B cell (primary cell): Measurements from ENCODE around the gene COLEC12. TPM values are rescaled to one million over a fixed set of nuclear protein-coding genes. Genes with fewer than 3 reads are reported as not detected.

Experiments used
- ATAC-seq: fragments of 200-7000 bp; cut with Tn5 transposase; one replicate; pipeline ENCODE4 v1.10.0; 2021; ENCODE audit warnings: low read depth, mild to moderate bottlenecking, moderate number of reproducible peaks, moderate library complexity
- CTCF ChIA-PET: fragments of 350-600 bp; sonication (Branson Sonifier 250); formaldehyde crosslinking; loops from one replicate; lab custom pipeline; 2021; ENCODE audit warnings: antibody characterized with exemption, inconsistent platforms; lab: Charles Lee
- POLR2A ChIA-PET: fragments of 350-600 bp; sonication (Branson Sonifier 250); formaldehyde crosslinking; loops from one replicate; lab custom pipeline; 2021; ENCODE audit warnings: antibody characterized with exemption; lab: Charles Lee
- DNase-seq: peaks from one replicate; pipeline ENCODE4 v3.0.0; 2013
- H2AFZ ChIP-seq: 2 replicates; pipeline ENCODE4 v1.6.1; 2012; ENCODE audit warnings: mild to moderate bottlenecking, low read depth, low read length; ENCODE audit not compliant: insufficient read depth, poor library complexity, severe bottlenecking
- H3K27ac ChIP-seq, 2 donors: 1 replicate in 1 of 2; 2 replicates in 1 of 2; pipeline ENCODE4 v1.5.1; 2012 to 2013; ENCODE audit warnings: low read length in 2 of 2, mild to moderate bottlenecking in 2 of 2, moderate library complexity in 1 of 2
- H3K27me3 ChIP-seq, 4 experiments: fragments of 200-600 bp in 1 of 4; sonication (generic) in 1 of 4; replicated peaks in 1 of 4; 1 replicate in 2 of 4; 2 replicates in 2 of 4; pipeline versions ENCODE4 v1.6.1 to v1.7.0; 2013 to 2016; ENCODE audit warnings: low read length in 3 of 4, mild to moderate bottlenecking in 2 of 4, mixed read lengths in 1 of 4, moderate library complexity in 1 of 4; ENCODE audit not compliant: insufficient read depth in 4 of 4, control insufficient read depth in 3 of 4; ENCODE audit errors: control extremely low read depth in 1 of 4
- H3K36me3 ChIP-seq, 2 experiments: replicated peaks in 1 of 2; 1 replicate in 1 of 2; 2 replicates in 1 of 2; pipeline versions ENCODE4 v1.6.1 to v1.7.1; 2013; ENCODE audit warnings: low read length in 1 of 2; ENCODE audit not compliant: insufficient read depth in 2 of 2, control insufficient read depth in 1 of 2; ENCODE audit errors: control extremely low read depth in 1 of 2, extremely low read depth in 1 of 2
- H3K4me1 ChIP-seq, 2 donors: fragments of 200-600 bp in 1 of 2; sonication (generic) in 1 of 2; 1 replicate in 1 of 2; 2 replicates in 1 of 2; pipeline versions ENCODE4 v1.5.1 to v1.6.1; 2013 to 2017; ENCODE audit warnings: low read length in 2 of 2; ENCODE audit not compliant: control insufficient read depth in 2 of 2, insufficient read depth in 2 of 2
- H3K4me2 ChIP-seq: replicated peaks from 2 replicates; pipeline ENCODE3; 2012; ENCODE audit warnings: mild to moderate bottlenecking, low read depth, low read length; ENCODE audit not compliant: poor library complexity, severe bottlenecking
- H3K4me3 ChIP-seq, 5 experiments: fragments of 200-600 bp in 1 of 5; sonication (generic) in 1 of 5; 1 replicate in 3 of 5; 2 replicates in 2 of 5; pipeline versions ENCODE4 v1.5.1 to v1.7.0; 2011 to 2016; ENCODE audit warnings: low read length in 4 of 5, mild to moderate bottlenecking in 4 of 5, low read depth in 2 of 5, control low read depth in 1 of 5, moderate library complexity in 1 of 5; ENCODE audit not compliant: insufficient read depth in 1 of 5; ENCODE audit errors: control extremely low read depth in 1 of 5, extremely low read depth in 1 of 5
- H3K79me2 ChIP-seq: fragments of 200-600 bp; sonication (generic); one replicate; pipeline ENCODE4 v1.6.0; 2016; ENCODE audit warnings: low read length; ENCODE audit not compliant: control insufficient read depth, insufficient read depth
- H3K9ac ChIP-seq: fragments of 200-600 bp; sonication (generic); 2 replicates; pipeline ENCODE4 v1.6.1; 2017; ENCODE audit warnings: mild to moderate bottlenecking, low read length, moderate library complexity
- H3K9me3 ChIP-seq, 3 donors: one replicate each; pipeline versions ENCODE4 v1.6.1 to v1.7.1; 2013; ENCODE audit warnings: low read length in 2 of 3; ENCODE audit not compliant: control insufficient read depth in 2 of 3, insufficient read depth in 1 of 3; ENCODE audit errors: control extremely low read depth in 1 of 3
- H4K20me1 ChIP-seq: 2 replicates; pipeline ENCODE4 v1.6.0; 2012; ENCODE audit warnings: mild to moderate bottlenecking, low read length; ENCODE audit not compliant: insufficient read depth, control insufficient read depth, poor library complexity, severe bottlenecking
- H3K27ac Mint-ChIP-seq: one replicate; pipeline ENCODE4 v1.8.0; 2021; ENCODE audit warnings: mixed read lengths
- H3K27me3 Mint-ChIP-seq: one replicate; pipeline ENCODE4 v1.8.0; 2021; ENCODE audit warnings: mixed read lengths
- H3K4me1 Mint-ChIP-seq: one replicate; pipeline ENCODE4 v1.8.0; 2021; ENCODE audit warnings: mixed read lengths
- H3K4me3 Mint-ChIP-seq: one replicate; pipeline ENCODE4 v1.8.0; 2021; ENCODE audit warnings: mixed read lengths
- H3K9me3 Mint-ChIP-seq: one replicate; pipeline ENCODE4 v1.8.0; 2022; ENCODE audit warnings: mixed read lengths; ENCODE audit not compliant: insufficient read depth
- CTCF ChIP-seq: fragments of 200-600 bp; IDR thresholded peaks from one replicate; pipeline ENCODE4 v1.8.0; 2022; ENCODE audit warnings: antibody characterized with exemption, mild to moderate bottlenecking
- EZH2 ChIP-seq: IDR thresholded peaks from 2 replicates; pipeline ENCODE4 v1.6.1; 2012; ENCODE audit warnings: borderline replicate concordance, low read depth, mild to moderate bottlenecking, moderate library complexity, low read length; ENCODE audit not compliant: insufficient read depth, poor library complexity, severe bottlenecking
- WGBS: methylation state at CpG from one replicate; pipeline ENCODE4 v1.1.5; 2013; ENCODE audit warnings: missing lambda C conversion rate; ENCODE audit not compliant: insufficient coverage; 5-methylcytosine and 5-hydroxymethylcytosine counted together
- intact Hi-C: fragments of 100-400 bp; cut with micrococcal nuclease; formaldehyde crosslinking; loops from one replicate; pipeline ENCODE4 v1.10.0; 2022
- polyA plus RNA-seq: library from polyadenylated mRNA; depleted of rRNA; stranded (reverse); fragments of >200 nt; gene quantifications from 2 replicates; pipeline ENCODE4 v1.2.3, GENCODE V29; 2012
- total RNA-seq, 2 donors: library from RNA; stranded (reverse); fragments of 120-200 nt in 1 of 2; gene quantifications; 1 replicate in 1 of 2; 2 replicates in 1 of 2; pipeline versions ENCODE4 v1.2.3 to v1.2.4, GENCODE V29; 2013 to 2022

COLEC12 gene
- total and polyA plus RNA-seq, 2 donors (not counting 1 experiment from before 2014, with no cell fraction given), result not detected

GRCh38 chr18:396251-396555, 104.3 kb downstream of the COLEC12 start:
- Histone ChIP-seq H3K27ac (no peak overlapping the region), H3K79me2 (no peaks in the 10 kb centered on the region), H3K27me3 (no peaks in the 10 kb centered on the region), H3K4me3 (no peak overlapping the region), H4K20me1 (no peaks in the 10 kb centered on the region), H3K9me3 (no peaks in the 10 kb centered on the region), H2AFZ (no peak overlapping the region), H3K36me3 (no peaks in the 10 kb centered on the region), H3K9ac (no peak overlapping the region), H3K4me1 (no peaks in the 10 kb centered on the region), H3K4me2 (no peak overlapping the region)
- H3K27me3 Mint-ChIP-seq, result peaks cover 6% of the 10 kb centered on the region
- ATAC-seq (no peak), DNase-seq (no peak)
- no peak overlapping the region for H3K4me3 Mint-ChIP-seq
- ChIA-PET CTCF (no interaction called here), POLR2A (no interaction called here)
- no peak overlapping the region for H3K27ac Mint-ChIP-seq
- intact Hi-C loops, result no loop called here
- H3K4me1 Mint-ChIP-seq, result no peaks in the 10 kb centered on the region
- H3K9me3 Mint-ChIP-seq, result no peaks in the 10 kb centered on the region
- no CpG with 5 or more reads among the region's 1 CpG for WGBS
- no peak for TF ChIP-seq EZH2

GRCh38 chr18:395456-396250, 104.8 kb downstream of the COLEC12 start:
- Histone ChIP-seq H3K9ac (no peak overlapping the region), H3K9me3 (no peaks in the 10 kb centered on the region), H3K27ac (no peak overlapping the region), H3K36me3 (no peaks in the 10 kb centered on the region), H3K4me2 (no peak overlapping the region), H3K4me1 (no peaks in the 10 kb centered on the region), H3K79me2 (no peaks in the 10 kb centered on the region), H2AFZ (no peak overlapping the region), H3K4me3 (no peak overlapping the region), H3K27me3 (no peaks in the 10 kb centered on the region), H4K20me1 (no peaks in the 10 kb centered on the region)
- intact Hi-C loops, result no loop called here
- no peak for ATAC-seq
- DNase-seq, result no peak
- POLR2A ChIA-PET, result no interaction called here
- H3K4me3 Mint-ChIP-seq, result no peak overlapping the region
- H3K27ac Mint-ChIP-seq, result no peak overlapping the region
- no peak for TF ChIP-seq EZH2
- no peak for TF ChIP-seq CTCF
- H3K27me3 Mint-ChIP-seq, result peaks cover 6% of the 10 kb centered on the region
- no peaks in the 10 kb centered on the region for H3K4me1 Mint-ChIP-seq
- H3K9me3 Mint-ChIP-seq, result no peaks in the 10 kb centered on the region
- CTCF ChIA-PET, result no interaction called here
- 88% methylated on average over 11 of the region's 13 CpGs for WGBS
